AG09319 (cell line): ENCODE results near the gene EXTL1.
"Not testable (repeated sequence)": the region's sequence is repeated elsewhere in the genome, so short reads cannot be mapped to it uniquely, and the experiment has no call there.

Experiments used
- DNase-seq: peaks from one replicate; pipeline ENCODE4 v3.0.0-alpha.2; 2010; ENCODE audit warnings: low read depth; ENCODE audit errors: extremely low read depth
- CTCF ChIP-seq: IDR thresholded peaks from 2 replicates; pipeline ENCODE4 v1.5.1; 2011; ENCODE audit warnings: low read depth, mild to moderate bottlenecking, inconsistent platforms, low read length, moderate library complexity

Gene EXTL1

GRCh38 chr1:25985670-25986069 lies 35.9 kb upstream of the EXTL1 start:
- DNase-seq = no peak
- no peak for TF ChIP-seq CTCF

- not testable (repeated sequence) for DNase-seq
Observed at GRCh38 chr1:25986773-25987172, 34.8 kb upstream of the EXTL1 start.

GRCh38 chr1:25987951-25988350 lies 33.6 kb upstream of the EXTL1 start:
- no peak for TF ChIP-seq CTCF
- DNase-seq = no peak

GRCh38 chr1:25989440-25990234 lies 31.9 kb upstream of the EXTL1 start:
- DNase-seq = no peak
- no peak for TF ChIP-seq CTCF

GRCh38 chr1:25990251-25990650 lies 31.3 kb upstream of the EXTL1 start:
- no peak for TF ChIP-seq CTCF
- DNase-seq = no peak

- no peak for DNase-seq
- no peak for TF ChIP-seq CTCF
Observed at GRCh38 chr1:25990702-25991395, 30.7 kb upstream of the EXTL1 start.

GRCh38 chr1:25991937-25992688 lies 29.5 kb upstream of the EXTL1 start:
- no peak for DNase-seq
- TF ChIP-seq CTCF = no peak
